Body of pancreas (tissue), 4 donors: ENCODE results near the gene KLF6. TPM values are rescaled to one million over a fixed set of nuclear protein-coding genes. Genes with fewer than 3 reads are reported as not detected.
A peak's percentile ranks its signal among the peaks of the same experiment; 100 is the strongest.

Experiments used
- ATAC-seq: fragments of 150-250 bp; one replicate; pipeline ENCODE4 v1.9.1; 2016
- DNase-seq, 4 donors: peaks; one replicate each; pipeline ENCODE4 v3.0.0-alpha.2; 2019
- H3K27ac ChIP-seq, 4 donors: fragments of 200-600 bp; sonication (generic); 1 replicate in 3 of 4; 2 replicates in 1 of 4; pipeline versions ENCODE4 v1.5.1 to v1.6.1; 2016 to 2019; ENCODE audit warnings: mild to moderate bottlenecking in 1 of 4, mixed read lengths in 1 of 4, moderate library complexity in 1 of 4
- H3K27me3 ChIP-seq, 2 donors: fragments of 200-600 bp; sonication (generic); one replicate each; pipeline ENCODE4 v1.6.0; 2016; ENCODE audit warnings: mild to moderate bottlenecking in 1 of 2
- H3K36me3 ChIP-seq, 2 donors: fragments of 200-600 bp; sonication (generic); replicated peaks in 1 of 2; 2 replicates each; pipeline ENCODE4 v1.5.1; 2016; ENCODE audit warnings: low read depth in 2 of 2; ENCODE audit not compliant: insufficient read depth in 1 of 2
- H3K4me1 ChIP-seq: fragments of 200-600 bp; sonication (generic); one replicate; pipeline ENCODE4 v1.6.0; 2016
- H3K4me3 ChIP-seq, 2 donors: fragments of 200-600 bp; sonication (generic); 1 replicate in 1 of 2; 2 replicates in 1 of 2; pipeline ENCODE4 v1.5.1; 2016 to 2019
- H3K9me3 ChIP-seq, 3 donors: fragments of 200-600 bp; sonication (generic); 1 replicate in 2 of 3; 2 replicates in 1 of 3; pipeline ENCODE4 v1.5.1; 2016
- CTCF ChIP-seq, 7 experiments: fragments of 450-650 bp in 4 of 7; fragments of 200-600 bp in 3 of 7; sonication (generic) in 3 of 7; IDR thresholded peaks; one replicate each; pipeline ENCODE4 v1.5.1; 2016 to 2019; ENCODE audit warnings: antibody characterized with exemption in 7 of 7
- POLR2A ChIP-seq, 3 donors: fragments of 450-650 bp; IDR thresholded peaks; one replicate each; pipeline ENCODE4 v1.6.1; 2016; ENCODE audit warnings: antibody characterized with exemption in 3 of 3, mild to moderate bottlenecking in 2 of 3
- WGBS, 2 donors: methylation state at CpG; one replicate each; pipeline ENCODE4 v1.1.5; 2017; 5-methylcytosine and 5-hydroxymethylcytosine counted together
- intact Hi-C: fragments of 100-400 bp; cut with DNase I; formaldehyde crosslinking; loops from one replicate; pipeline ENCODE4 v1.15.1; 2023
- total RNA-seq, 2 donors: library from RNA; depleted of rRNA; stranded (reverse); fragments of >200 nt; gene quantifications; one replicate each; pipeline ENCODE4 v1.1.0, GENCODE V29; 2016

KLF6 gene
- total RNA-seq, 2 donors from 2014 or later: 92.1 to 294 TPM

GRCh38 chr10:3803927-3804741 is 19.1 kb upstream of the KLF6 start:
- DNase-seq: no peak
- H3K27me3 ChIP-seq: no peaks in the 10 kb centered on the region
- H3K4me1 ChIP-seq: peaks cover 59% of the 10 kb centered on the region
- 49 to 63% methylated on average over 13 of the region's 13 CpGs for WGBS, 2 donors
- TF ChIP-seq POLR2A (IDR thresholded peaks at IDR 0.05) (no peak), CTCF (IDR thresholded peaks at IDR 0.05) (no peak)
- no peak for ATAC-seq
- no peaks in the 10 kb centered on the region for H3K36me3 ChIP-seq
- no peak overlapping the region for H3K4me3 ChIP-seq
- intact Hi-C loops: no loop called here
- no peaks in the 10 kb centered on the region for H3K9me3 ChIP-seq
- H3K27ac ChIP-seq: peak overlapping the region; percentile 61 to 100 (median 92)

GRCh38 chr10:3803295-3803926 is 18.4 kb upstream of the KLF6 start:
- H3K4me1 ChIP-seq: peaks cover 53% of the 10 kb centered on the region
- peak; percentile 79 to 89 (median 86) for DNase-seq
- peak overlapping the region; percentile 61 to 100 (median 92) for H3K27ac ChIP-seq
- 10 to 22% methylated on average over 11 of the region's 11 CpGs for WGBS, 2 donors
- no peaks in the 10 kb centered on the region for H3K36me3 ChIP-seq
- no peaks in the 10 kb centered on the region for H3K9me3 ChIP-seq
- H3K27me3 ChIP-seq: no peaks in the 10 kb centered on the region
- peak; percentile 87 for ATAC-seq
- intact Hi-C loops: no loop called here
- TF ChIP-seq POLR2A (IDR thresholded peaks at IDR 0.05): peak; percentile 27 to 85 (median 79)
- TF ChIP-seq CTCF (IDR thresholded peaks at IDR 0.05): peak in 1 of 7 experiments; percentile 8
- H3K4me3 ChIP-seq: no peak overlapping the region

- WGBS, 2 donors: 56 to 60% methylated on average over 8 of the region's 8 CpGs
- intact Hi-C loops: no loop called here
Observed at GRCh38 chr10:3802526-3803265, 17.7 kb upstream of the KLF6 start.

GRCh38 chr10:3801558-3802192 is 16.7 kb upstream of the KLF6 start:
- TF ChIP-seq CTCF (IDR thresholded peaks at IDR 0.05): no peak
- no peak for TF ChIP-seq POLR2A (IDR thresholded peaks at IDR 0.05)
- 94 to 96% methylated on average over 11 of the region's 11 CpGs for WGBS, 2 donors
- no peak for DNase-seq
- H3K27me3 ChIP-seq: no peaks in the 10 kb centered on the region
- no peak overlapping the region for H3K4me3 ChIP-seq
- H3K27ac ChIP-seq: no peak overlapping the region
- no peaks in the 10 kb centered on the region for H3K9me3 ChIP-seq
- no peak for ATAC-seq
- H3K36me3 ChIP-seq: no peaks in the 10 kb centered on the region
- intact Hi-C loops: no loop called here
- H3K4me1 ChIP-seq: peaks cover 36% of the 10 kb centered on the region

More at GRCh38 chr10:3802526-3803265, 17.7 kb upstream of the KLF6 start:
- Histone ChIP-seq H3K27ac (peak overlapping the region; percentile 61 to 100 (median 92)), H3K4me1 (peaks cover 47% of the 10 kb centered on the region), H3K36me3 (no peaks in the 10 kb centered on the region), H3K4me3 (no peak overlapping the region), H3K27me3 (no peaks in the 10 kb centered on the region), H3K9me3 (no peaks in the 10 kb centered on the region)
- TF ChIP-seq POLR2A (IDR thresholded peaks at IDR 0.05) (no peak), CTCF (IDR thresholded peaks at IDR 0.05) (no peak)
- ATAC-seq: peak; percentile 25
- DNase-seq: no peak
